ENCODE results near the gene PTH1R. TPM values are rescaled to one million over a fixed set of nuclear protein-coding genes. Genes with fewer than 3 reads are reported as not detected.

The PTH1R gene
- total RNA-seq, 4 donors from 2014 or later = 0.40 to 1.9 (median 1.5) TPM

GRCh38 chr3:46931631-46932331, 54.3 kb downstream of the PTH1R start:
- TF ChIP-seq CTCF (IDR thresholded peaks at IDR 0.05) = no peak
- no peak for TF ChIP-seq POLR2A (IDR thresholded peaks at IDR 0.05)
- intact Hi-C loops (cut with DNase I) = no loop called here
- Histone ChIP-seq H3K27me3 (no peaks in the 10 kb centered on the region), H3K27ac (peak overlapping the region; percentile 82 to 94 (median 86)), H3K4me3 (no peak overlapping the region), H3K9me3 (no peaks in the 10 kb centered on the region), H3K4me1 (peaks cover 85 to 100% (median 98%) of the 10 kb centered on the region in 3 donors), H3K36me3 (peaks cover 0 to 21% (median 0%) of the 10 kb centered on the region in 3 donors)
- WGBS, 2 donors = 22 to 24% methylated on average over 4 to 5 of the region's 6 CpGs
- DNase-seq = no peak

- peaks cover 79 to 100% (median 90%) of the 10 kb centered on the region in 3 donors for H3K4me1 ChIP-seq
- WGBS, 2 donors = 43 to 54% methylated on average over 3 to 6 of the region's 7 CpGs
- H3K27me3 ChIP-seq = no peaks in the 10 kb centered on the region
- peak overlapping the region; percentile 82 to 94 (median 86) for H3K27ac ChIP-seq
- no peak for DNase-seq
- intact Hi-C loops (cut with DNase I) = no loop called here
- no peaks in the 10 kb centered on the region for H3K9me3 ChIP-seq
- H3K36me3 ChIP-seq = peaks cover 0 to 27% (median under 1%) of the 10 kb centered on the region in 3 donors
- TF ChIP-seq CTCF (IDR thresholded peaks at IDR 0.05) (no peak), POLR2A (IDR thresholded peaks at IDR 0.05) (no peak)
- H3K4me3 ChIP-seq = no peak overlapping the region
These were observed 55.1 kb downstream of the PTH1R start for GRCh38 chr3:46932455-46933225.

DNA sequence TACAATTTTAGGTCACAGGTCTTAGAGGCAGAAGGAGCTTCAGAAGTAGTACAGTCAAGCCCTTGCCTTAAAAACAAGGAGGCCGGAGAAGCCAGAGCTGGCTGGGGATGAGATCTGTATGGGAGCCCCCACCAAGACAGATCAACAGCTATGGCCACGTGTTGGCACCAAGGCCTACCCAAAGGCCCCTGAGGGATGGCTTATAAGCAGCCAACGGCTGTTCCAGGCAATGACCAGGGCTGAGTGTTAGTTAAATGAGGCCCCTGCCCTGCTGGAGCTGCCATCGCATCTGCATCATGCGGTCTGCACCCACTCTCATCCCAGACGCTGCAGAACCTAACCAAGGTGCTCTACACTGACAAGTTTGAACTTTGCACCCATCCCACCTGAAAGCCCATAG, 55.7 kb downstream of the PTH1R start:
- DNase-seq = no peak
- Histone ChIP-seq H3K36me3 (peaks cover 0 to 30% (median 4%) of the 10 kb centered on the region in 3 donors), H3K4me1 (peaks cover 73 to 100% (median 83%) of the 10 kb centered on the region in 3 donors), H3K4me3 (no peak overlapping the region), H3K27ac (peak overlapping the region; percentile 82 to 94 (median 86)), H3K9me3 (no peaks in the 10 kb centered on the region), H3K27me3 (no peaks in the 10 kb centered on the region)
- 58 to 68% methylated on average over 5 of the region's 6 CpGs for WGBS, 2 donors
- intact Hi-C loops (cut with DNase I) = no loop called here
- TF ChIP-seq CTCF (IDR thresholded peaks at IDR 0.05) = no peak
- TF ChIP-seq POLR2A (IDR thresholded peaks at IDR 0.05) = no peak

- Histone ChIP-seq H3K36me3 (peaks cover 0 to 33% (median 4%) of the 10 kb centered on the region in 3 donors), H3K27me3 (no peaks in the 10 kb centered on the region), H3K4me1 (peaks cover 73 to 98% (median 75%) of the 10 kb centered on the region in 3 donors), H3K9me3 (no peaks in the 10 kb centered on the region), H3K27ac (peak overlapping the region; percentile 86 to 94 (median 90)), H3K4me3 (no peak overlapping the region)
- 44% methylated on average over 2 of the region's 2 CpGs; no CpG with 5 or more reads in 1 of the 2 donors for WGBS, 2 donors
- intact Hi-C loops (cut with DNase I) = no loop called here
- DNase-seq = no peak
- no peak for TF ChIP-seq POLR2A (IDR thresholded peaks at IDR 0.05)
- no peak for TF ChIP-seq CTCF (IDR thresholded peaks at IDR 0.05)
These were observed 56.6 kb downstream of the PTH1R start for GRCh38 chr3:46934072-46934471.

Measured in esophagus squamous epithelium (tissue), 5 donors.